Umbilical cord (tissue), 2 donors: Measurements from ENCODE around the gene YPEL2. TPM values are rescaled to one million over a fixed set of nuclear protein-coding genes. Genes with fewer than 3 reads are reported as not detected.
A peak's percentile ranks its signal among the peaks of the same experiment; 100 is the strongest.

Experiments used
- DNase-seq: peaks from one replicate; pipeline ENCODE4 v3.0.0-alpha.2; 2015; ENCODE audit warnings: low spot score
- total RNA-seq: library from RNA; depleted of rRNA; stranded (reverse); fragments of >200 nt; gene quantifications from one replicate; pipeline ENCODE4 v1.2.3, GENCODE V29; 2014; ENCODE audit warnings: low replicate concordance; ENCODE audit not compliant: insufficient read depth

The YPEL2 gene
- total RNA-seq, 1 donor from 2014 or later = 54.4 TPM

GRCh38 chr17:59330053-59330942, 1.2 kb upstream of the YPEL2 start:
- peak; percentile 32 for DNase-seq

DNA sequence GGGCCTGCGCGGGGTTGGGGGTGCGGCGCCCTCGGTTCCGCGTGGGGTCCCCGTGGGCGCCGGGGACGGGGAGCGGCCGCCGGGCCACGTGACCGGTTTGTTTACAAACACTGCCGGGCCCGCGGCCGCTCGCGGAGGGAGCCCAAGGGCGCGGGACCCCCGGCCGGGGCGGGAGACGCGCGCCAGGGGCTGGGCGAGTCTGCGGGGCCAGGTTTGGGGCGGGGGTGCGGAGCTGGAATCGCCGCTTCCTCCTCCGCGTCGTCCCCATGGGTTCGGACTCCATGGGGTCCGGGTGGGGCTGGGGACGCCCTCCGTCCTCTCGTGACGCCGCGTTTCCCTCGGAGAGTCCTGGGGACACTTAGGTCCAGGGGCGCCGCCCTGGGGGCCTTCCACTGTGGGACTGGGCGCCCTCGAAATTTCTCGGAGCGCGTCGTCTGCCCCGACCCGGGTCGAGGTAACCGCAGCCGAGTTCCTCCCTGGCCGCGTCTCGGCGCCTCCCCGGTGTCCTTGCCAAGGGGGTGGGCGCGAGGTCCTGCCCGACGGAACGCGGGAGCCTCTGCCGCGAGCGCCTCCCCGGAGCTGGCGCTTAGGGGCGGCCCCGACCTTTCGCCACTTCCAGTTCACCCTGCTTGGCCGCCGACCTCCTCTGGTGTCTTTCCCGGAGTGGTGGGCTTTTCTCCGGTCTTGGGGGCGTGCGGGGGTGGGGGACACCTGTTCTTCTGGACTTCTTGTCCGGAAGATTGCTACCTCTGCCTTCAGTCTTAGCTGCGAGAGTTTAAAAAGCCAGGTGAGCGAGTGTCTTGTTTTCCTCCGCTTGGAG, 684 bp downstream of the YPEL2 start:
- peak; percentile 44 for DNase-seq

GRCh38 chr17:59332749-59333377, 1.4 kb downstream of the YPEL2 start:
- DNase-seq = peak; percentile 57

- no peak for DNase-seq
Observed at GRCh38 chr17:59333836-59334235, 2.4 kb downstream of the YPEL2 start.

DNA sequence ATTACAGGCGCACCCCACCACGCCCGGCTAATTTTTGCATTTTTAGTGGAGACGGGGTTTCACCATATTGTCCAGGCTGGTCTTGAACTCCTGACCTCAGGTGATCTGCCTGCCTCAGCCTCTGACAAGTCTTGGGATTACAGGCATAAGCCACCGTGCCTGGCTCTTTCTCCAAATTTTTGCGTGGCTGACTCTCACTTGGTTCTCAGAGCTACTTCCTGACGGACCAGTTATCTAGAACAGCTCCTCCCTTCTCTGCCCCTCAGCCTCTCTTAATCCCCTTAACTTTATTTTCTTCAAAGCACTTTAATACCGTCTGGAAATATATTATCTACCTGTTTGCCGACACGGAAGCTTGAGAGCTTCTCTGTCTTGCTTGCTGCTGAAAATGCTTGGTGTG, 4.2 kb downstream of the YPEL2 start:
- no peak for DNase-seq

- DNase-seq = no peak
Observed at GRCh38 chr17:59337741-59338299, 6.4 kb downstream of the YPEL2 start.

- no peak for DNase-seq
Observed at GRCh38 chr17:59338498-59338897, 7.0 kb downstream of the YPEL2 start.

GRCh38 chr17:59341922-59342321, 10.5 kb downstream of the YPEL2 start:
- DNase-seq = no peak

- no peak for DNase-seq
Observed at GRCh38 chr17:59342681-59343131, 11.3 kb downstream of the YPEL2 start.

DNA sequence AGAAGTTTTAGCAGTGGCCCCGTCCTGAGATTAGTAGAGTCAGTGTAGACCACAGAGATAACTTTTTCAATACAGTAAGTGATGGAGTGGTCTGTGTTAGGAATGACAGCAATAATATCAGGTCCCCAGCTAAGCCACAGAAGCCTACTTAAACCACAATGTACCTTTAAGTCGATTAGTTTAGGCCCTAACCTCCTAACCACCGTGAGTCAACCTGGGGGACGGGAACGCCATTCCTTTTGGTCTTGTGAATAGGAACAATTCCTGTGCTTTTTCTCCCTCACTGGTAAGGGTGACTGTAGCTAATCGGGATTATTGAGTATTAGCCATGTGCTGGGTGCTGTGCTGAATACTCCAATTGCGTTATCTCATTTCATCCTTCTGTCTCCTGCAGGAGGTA, 14.0 kb downstream of the YPEL2 start:
- DNase-seq = no peak

- DNase-seq = no peak
Observed at GRCh38 chr17:59346341-59346740, 14.9 kb downstream of the YPEL2 start.

GRCh38 chr17:59346876-59347407, 15.5 kb downstream of the YPEL2 start:
- DNase-seq = no peak

GRCh38 chr17:59347975-59348391, 16.5 kb downstream of the YPEL2 start:
- DNase-seq = no peak

DNA sequence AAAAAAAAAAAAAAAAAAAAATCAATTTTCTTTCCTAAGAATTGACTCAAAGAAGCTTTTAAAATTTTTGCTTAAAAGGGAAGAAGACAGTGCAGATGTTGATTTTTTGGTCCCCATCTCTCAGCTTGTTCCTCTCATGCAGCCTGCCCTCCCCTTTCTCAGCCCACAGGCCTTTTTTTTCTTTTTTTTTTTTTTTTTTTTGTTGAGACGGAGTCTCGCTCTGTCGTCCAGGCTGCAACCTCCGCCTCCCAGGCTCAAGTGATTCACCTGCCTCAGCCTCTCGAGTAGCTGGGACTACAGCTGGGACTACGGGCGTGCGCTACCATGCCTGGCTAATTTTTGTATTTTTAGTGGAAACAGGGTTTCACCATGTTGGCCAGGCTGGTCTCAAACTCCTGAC, 17.7 kb downstream of the YPEL2 start:
- DNase-seq = no peak

- DNase-seq = no peak
Observed at GRCh38 chr17:59353106-59353854, 21.8 kb downstream of the YPEL2 start.

DNA sequence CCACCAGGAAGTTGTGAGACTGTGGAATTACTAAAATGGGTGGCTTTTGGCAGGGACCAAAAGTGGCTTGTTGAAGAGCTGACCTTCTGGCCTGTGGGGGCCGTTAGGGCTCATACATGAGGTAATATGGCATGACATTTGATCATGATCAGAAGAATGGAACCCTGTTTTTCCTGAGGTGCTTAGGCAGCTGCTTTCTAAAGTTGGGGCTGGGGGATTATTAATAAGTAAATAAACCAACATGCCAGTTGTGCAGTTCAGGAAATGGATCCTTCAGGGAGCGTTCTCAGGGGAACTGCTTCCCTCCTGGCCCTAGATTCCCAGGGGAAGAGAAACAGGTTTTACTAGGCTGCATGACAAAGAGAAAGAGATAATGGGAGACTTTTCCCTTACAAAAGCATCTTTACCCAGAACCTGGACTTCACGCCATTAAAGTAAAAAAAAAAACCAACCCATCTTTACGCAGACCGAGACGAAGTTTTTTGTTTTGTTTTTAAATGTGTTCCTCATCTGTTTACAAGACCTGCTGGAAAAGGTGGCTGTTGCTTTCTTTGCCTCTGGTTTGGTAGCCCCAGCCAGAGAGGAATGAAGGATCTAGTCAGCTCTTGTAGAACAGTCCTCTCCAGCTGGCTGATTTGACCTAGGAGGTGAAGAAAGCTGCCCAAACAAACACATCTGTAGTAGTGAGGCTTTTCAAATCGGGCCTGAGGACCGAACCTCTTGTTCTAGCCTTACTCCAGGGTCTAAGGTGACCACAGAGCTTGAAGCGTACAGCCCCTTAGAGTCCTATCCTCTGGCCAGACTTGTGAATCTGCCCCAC, 22.7 kb downstream of the YPEL2 start:
- no peak for DNase-seq

GRCh38 chr17:59355030-59355701, 23.7 kb downstream of the YPEL2 start:
- no peak for DNase-seq

DNA sequence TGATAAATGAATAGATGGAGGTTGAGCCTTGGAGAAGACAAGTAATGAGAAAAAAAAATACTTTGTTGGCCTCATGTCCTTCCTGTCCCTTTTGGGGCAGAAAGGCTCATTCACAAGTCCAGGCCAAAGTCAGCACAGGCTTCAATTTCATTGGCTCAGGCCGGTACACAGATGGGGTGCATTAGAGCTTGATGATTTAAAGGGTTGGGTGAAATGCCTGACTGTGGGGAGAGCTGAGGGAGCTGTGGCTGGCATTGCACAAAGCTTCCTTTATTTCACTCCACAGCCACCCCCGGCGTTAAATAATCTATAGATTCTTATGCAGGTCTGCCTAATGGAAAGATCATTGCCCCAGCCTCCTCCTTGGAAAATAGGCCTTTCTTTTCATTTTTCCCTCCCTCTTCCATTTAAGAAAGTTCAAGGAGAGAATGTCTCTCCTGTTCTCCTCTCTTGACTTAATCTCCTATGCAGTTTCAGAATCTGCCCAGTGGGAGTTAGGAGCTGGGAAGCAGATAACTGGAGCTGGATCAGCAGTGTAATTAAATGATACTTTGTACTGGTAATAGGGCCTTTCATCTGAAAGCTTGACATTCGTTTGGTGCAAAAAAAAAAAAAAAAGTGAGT, 24.4 kb downstream of the YPEL2 start:
- DNase-seq = no peak
